ENCODE measurements around the gene SRD5A1.
A peak's percentile ranks its signal among the peaks of the same experiment; 100 is the strongest.

The SRD5A1 gene, protein sequence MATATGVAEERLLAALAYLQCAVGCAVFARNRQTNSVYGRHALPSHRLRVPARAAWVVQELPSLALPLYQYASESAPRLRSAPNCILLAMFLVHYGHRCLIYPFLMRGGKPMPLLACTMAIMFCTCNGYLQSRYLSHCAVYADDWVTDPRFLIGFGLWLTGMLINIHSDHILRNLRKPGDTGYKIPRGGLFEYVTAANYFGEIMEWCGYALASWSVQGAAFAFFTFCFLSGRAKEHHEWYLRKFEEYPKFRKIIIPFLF

DNA sequence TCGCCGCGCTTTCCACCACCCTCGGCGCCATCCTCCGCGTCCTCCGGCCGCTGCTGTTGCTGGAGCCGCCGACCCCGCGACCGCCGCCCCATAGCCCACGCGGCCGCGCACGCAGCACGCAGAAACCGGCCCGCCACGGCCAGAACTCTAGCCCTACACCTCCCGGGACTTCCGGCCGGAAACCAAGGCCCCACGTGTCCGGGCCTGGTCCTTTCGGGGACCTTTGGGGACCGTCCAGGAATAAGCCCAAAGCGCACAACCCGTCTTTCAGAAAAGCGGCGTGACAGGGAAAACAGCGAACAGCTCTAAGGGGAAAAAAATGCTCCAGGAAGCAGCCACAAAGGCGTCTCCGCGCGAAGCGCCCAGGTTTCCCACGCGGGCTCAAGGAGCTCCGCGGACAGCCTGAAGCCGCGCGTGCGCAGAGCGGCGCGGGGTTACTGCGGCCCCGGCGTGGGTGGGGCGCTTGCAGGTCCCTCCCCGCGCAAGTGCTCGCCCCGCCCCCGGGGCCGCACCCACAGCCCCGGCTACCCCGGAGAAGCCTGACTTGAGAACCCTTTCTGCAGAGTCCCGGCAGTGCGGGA is at the start of gene SRD5A1, which contains the start of gene NSUN2:
Gene SRD5A1, plus strand, starts transcription at position 553 of the 581 bp plus-strand sequence. CDS start 137 bp downstream, outside the sequence.
Gene NSUN2, minus strand, starts transcription at position 157 of the 581 bp plus-strand sequence. Its CDS starts 65 bp downstream, at position 92.
- peaks cover 17% of the 10 kb centered on the region for H3K4me1 ChIP-seq (ENCODE audit: control insufficient read depth, insufficient read depth, low read length)
- no peaks in the 10 kb centered on the region for H3K27me3 ChIP-seq (ENCODE audit: control insufficient read depth, insufficient read depth, low read length)
- H3K9ac ChIP-seq (ENCODE audit: low read length): peak within 1 kb of the TSS; percentile 73

DNA sequence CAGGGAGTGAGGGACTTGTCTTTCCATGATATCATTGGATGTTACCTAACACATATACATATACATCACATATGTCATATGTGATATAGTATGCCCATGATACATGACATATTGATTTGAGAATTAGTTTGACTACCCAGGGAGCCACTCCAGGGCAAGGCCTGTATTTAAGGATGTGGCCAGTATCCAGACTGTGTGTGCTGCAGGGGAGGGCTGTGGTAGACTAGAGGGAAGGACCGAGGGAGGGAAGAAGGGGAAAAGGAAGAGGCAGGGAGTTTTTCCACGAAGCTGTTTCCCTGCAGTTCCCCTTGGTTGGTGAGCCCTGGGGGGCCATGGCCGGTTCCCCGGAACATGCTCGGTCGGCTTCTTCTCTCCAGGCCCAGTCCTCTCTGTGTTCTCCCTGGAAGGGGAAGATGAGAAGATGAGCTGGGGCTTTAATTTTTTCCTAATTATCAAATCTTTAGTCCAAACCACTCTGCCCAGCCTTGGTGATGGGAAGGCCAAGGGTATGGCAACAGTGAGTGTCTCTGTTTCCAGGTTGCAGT is 49.1 kb upstream of the SRD5A1 start:
- no peaks in the 10 kb centered on the region for H3K9me3 ChIP-seq (ENCODE audit: control insufficient read depth, low read length)
- H3K4me3 ChIP-seq (ENCODE audit: low read length): no peak overlapping the region
- H3K27me3 ChIP-seq (ENCODE audit: control insufficient read depth, insufficient read depth, low read length): peaks cover 37% of the 10 kb centered on the region
- H3K4me1 ChIP-seq (ENCODE audit: control insufficient read depth, insufficient read depth, low read length): peaks cover 5% of the 10 kb centered on the region
- H3K9ac ChIP-seq (ENCODE audit: low read length): no peak overlapping the region
- H3K36me3 ChIP-seq (ENCODE audit: control insufficient read depth, insufficient read depth, low read length): no peaks in the 10 kb centered on the region

More for the DNA sequence above, at the start of gene SRD5A1, which contains the start of gene NSUN2:
- Histone ChIP-seq H3K4me3 (ENCODE audit: low read length) (peak within 1 kb of the TSS; percentile 39), H3K36me3 (ENCODE audit: control insufficient read depth, insufficient read depth, low read length) (no peaks in the 10 kb centered on the region), H3K9me3 (ENCODE audit: control insufficient read depth, low read length) (no peaks in the 10 kb centered on the region)

DNA sequence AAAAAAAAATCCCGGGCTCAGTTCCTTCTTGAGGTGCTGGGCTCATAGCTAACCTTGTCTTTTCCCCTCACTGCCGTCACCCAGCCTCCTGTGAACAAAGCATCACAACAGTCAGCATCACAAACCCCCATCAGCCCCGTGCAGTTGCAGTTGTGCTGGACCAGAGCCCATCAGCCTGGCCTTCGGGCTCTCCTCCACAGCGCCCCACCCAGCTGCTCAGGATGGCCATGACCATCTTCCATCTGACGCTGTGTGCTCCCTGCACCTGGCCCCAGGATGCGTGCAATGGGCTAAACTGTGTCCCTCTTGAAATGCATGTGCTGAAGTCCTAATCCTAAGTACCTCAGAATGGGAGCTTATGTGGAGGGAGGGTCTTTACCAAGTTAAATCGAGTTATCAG is 48.5 kb upstream of the SRD5A1 start:
- Histone ChIP-seq H3K4me1 (ENCODE audit: control insufficient read depth, insufficient read depth, low read length) (peaks cover 5% of the 10 kb centered on the region), H3K36me3 (ENCODE audit: control insufficient read depth, insufficient read depth, low read length) (no peaks in the 10 kb centered on the region), H3K9me3 (ENCODE audit: control insufficient read depth, low read length) (no peaks in the 10 kb centered on the region), H3K4me3 (ENCODE audit: low read length) (no peak overlapping the region), H3K27me3 (ENCODE audit: control insufficient read depth, insufficient read depth, low read length) (peaks cover 37% of the 10 kb centered on the region), H3K9ac (ENCODE audit: low read length) (no peak overlapping the region)

GRCh38 chr5:6585168-6585567 is 48.1 kb upstream of the SRD5A1 start:
- H3K27me3 ChIP-seq (ENCODE audit: control insufficient read depth, insufficient read depth, low read length): peaks cover 34% of the 10 kb centered on the region
- peaks cover 5% of the 10 kb centered on the region for H3K4me1 ChIP-seq (ENCODE audit: control insufficient read depth, insufficient read depth, low read length)
- no peak overlapping the region for H3K4me3 ChIP-seq (ENCODE audit: low read length)

DNA sequence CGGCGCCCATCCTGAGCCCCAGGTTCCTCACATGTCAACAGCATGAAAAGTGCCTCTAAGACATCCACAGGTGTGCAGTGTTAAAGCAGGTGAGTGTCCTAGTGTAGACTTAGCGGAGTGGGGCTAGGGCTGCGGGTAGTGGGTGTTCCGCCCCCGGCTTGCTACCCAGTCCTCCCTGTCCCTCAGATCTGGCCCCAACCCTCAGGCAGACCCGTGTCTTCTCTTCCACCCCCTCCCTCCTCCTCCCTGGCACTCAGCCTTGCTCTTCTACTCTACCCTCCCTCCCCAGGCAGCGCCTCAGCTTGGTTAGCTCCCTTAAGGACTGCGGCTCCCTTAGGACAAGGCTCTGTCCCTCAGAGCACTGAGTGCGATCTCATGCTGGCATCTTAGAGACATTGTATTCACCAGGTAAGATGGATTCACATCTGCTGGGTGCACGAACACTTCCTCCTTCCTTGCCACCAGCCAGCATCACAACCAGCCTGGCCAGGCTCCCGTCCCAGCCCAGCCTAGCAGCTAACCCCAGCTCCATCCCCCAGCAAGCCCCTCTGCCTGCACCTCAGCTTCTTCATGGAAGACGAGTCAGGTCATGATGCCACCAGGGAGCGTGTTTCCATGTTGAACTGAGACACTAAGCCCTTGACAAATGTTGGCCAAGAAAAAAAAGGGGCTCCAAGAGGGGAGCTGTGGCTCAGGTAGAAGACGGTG is 47.1 kb upstream of the SRD5A1 start:
- Histone ChIP-seq H3K9me3 (ENCODE audit: control insufficient read depth, low read length) (no peaks in the 10 kb centered on the region), H3K4me3 (ENCODE audit: low read length) (no peak overlapping the region), H3K9ac (ENCODE audit: low read length) (no peak overlapping the region), H3K4me1 (ENCODE audit: control insufficient read depth, insufficient read depth, low read length) (peaks cover 5% of the 10 kb centered on the region), H3K36me3 (ENCODE audit: control insufficient read depth, insufficient read depth, low read length) (no peaks in the 10 kb centered on the region), H3K27me3 (ENCODE audit: control insufficient read depth, insufficient read depth, low read length) (peaks cover 33% of the 10 kb centered on the region)

More at GRCh38 chr5:6585168-6585567, 48.1 kb upstream of the SRD5A1 start:
- Histone ChIP-seq H3K36me3 (ENCODE audit: control insufficient read depth, insufficient read depth, low read length) (no peaks in the 10 kb centered on the region), H3K9ac (ENCODE audit: low read length) (no peak overlapping the region), H3K9me3 (ENCODE audit: control insufficient read depth, low read length) (no peaks in the 10 kb centered on the region)

DNA sequence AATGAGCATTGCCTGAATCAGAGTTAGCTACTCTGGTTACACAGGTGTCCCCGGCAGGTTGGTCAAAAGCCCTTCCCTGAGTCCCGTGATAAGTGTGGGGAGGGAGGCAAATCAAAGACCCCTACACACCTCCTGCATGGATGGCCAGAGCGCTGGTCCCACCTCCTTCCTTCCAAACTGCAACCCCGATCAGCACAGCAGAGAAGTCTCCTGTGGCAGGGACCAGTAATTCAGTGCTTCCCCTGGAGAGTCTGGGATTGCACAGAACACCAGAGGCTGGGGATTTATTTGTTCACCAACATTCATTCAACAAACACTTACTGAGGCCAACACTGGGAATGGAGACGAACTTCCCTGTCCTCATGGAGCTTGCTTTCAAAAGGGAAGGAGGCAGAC is 46.6 kb upstream of the SRD5A1 start:
- no peaks in the 10 kb centered on the region for H3K9me3 ChIP-seq (ENCODE audit: control insufficient read depth, low read length)
- H3K36me3 ChIP-seq (ENCODE audit: control insufficient read depth, insufficient read depth, low read length): no peaks in the 10 kb centered on the region
- no peak overlapping the region for H3K9ac ChIP-seq (ENCODE audit: low read length)
- H3K4me1 ChIP-seq (ENCODE audit: control insufficient read depth, insufficient read depth, low read length): peaks cover 5% of the 10 kb centered on the region
- H3K4me3 ChIP-seq (ENCODE audit: low read length): no peak overlapping the region
- H3K27me3 ChIP-seq (ENCODE audit: control insufficient read depth, insufficient read depth, low read length): peaks cover 33% of the 10 kb centered on the region

DNA sequence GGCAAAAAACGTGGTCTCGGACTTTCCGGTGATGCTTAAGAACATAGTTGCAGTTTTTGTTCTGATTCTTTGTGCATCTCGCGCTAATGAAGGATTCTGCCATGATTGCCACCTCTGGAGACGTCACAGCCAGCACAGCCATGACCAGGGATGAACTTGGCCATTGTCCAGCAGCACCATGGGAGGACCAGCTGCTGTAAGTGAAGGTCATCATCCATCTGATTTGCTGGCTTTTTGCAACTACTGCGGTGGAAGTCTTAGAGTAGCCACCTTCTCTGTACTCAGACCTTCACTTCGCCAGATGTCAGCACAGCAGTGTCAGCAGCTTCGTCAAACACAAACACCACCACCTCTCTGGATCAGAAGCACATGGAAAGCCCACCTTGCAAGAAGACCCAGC is 46.1 kb upstream of the SRD5A1 start:
- no peaks in the 10 kb centered on the region for H3K9me3 ChIP-seq (ENCODE audit: control insufficient read depth, low read length)
- peaks cover 5% of the 10 kb centered on the region for H3K4me1 ChIP-seq (ENCODE audit: control insufficient read depth, insufficient read depth, low read length)
- H3K4me3 ChIP-seq (ENCODE audit: low read length): no peak overlapping the region
- no peak overlapping the region for H3K9ac ChIP-seq (ENCODE audit: low read length)
- H3K27me3 ChIP-seq (ENCODE audit: control insufficient read depth, insufficient read depth, low read length): peaks cover 29% of the 10 kb centered on the region
- H3K36me3 ChIP-seq (ENCODE audit: control insufficient read depth, insufficient read depth, low read length): no peaks in the 10 kb centered on the region

DNA sequence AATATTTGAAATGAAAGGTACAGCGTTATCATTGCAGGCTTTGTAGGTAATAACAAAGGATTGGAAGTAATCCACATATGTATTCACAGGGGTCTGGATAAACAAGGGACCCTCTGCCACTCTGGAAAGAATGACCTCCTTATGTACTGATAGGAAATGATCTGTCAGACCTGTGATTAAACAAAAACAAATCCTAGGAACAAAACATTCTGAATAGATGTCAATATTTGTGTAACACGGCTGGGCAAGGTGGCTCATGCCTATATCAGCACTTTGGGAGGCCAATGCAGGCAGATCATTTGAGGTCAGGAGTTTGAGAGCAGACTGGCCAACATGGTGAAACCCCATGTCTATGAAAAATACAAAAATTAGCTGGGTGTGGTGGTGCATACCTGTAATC is 42.7 kb upstream of the SRD5A1 start:
- Histone ChIP-seq H3K36me3 (ENCODE audit: control insufficient read depth, insufficient read depth, low read length) (no peaks in the 10 kb centered on the region), H3K27me3 (ENCODE audit: control insufficient read depth, insufficient read depth, low read length) (no peaks in the 10 kb centered on the region), H3K4me3 (ENCODE audit: low read length) (no peak overlapping the region), H3K9me3 (ENCODE audit: control insufficient read depth, low read length) (no peaks in the 10 kb centered on the region), H3K4me1 (ENCODE audit: control insufficient read depth, insufficient read depth, low read length) (no peaks in the 10 kb centered on the region), H3K9ac (ENCODE audit: low read length) (no peak overlapping the region)

- Histone ChIP-seq H3K9ac (ENCODE audit: low read length) (no peak overlapping the region), H3K27me3 (ENCODE audit: control insufficient read depth, insufficient read depth, low read length) (no peaks in the 10 kb centered on the region), H3K4me1 (ENCODE audit: control insufficient read depth, insufficient read depth, low read length) (no peaks in the 10 kb centered on the region), H3K9me3 (ENCODE audit: control insufficient read depth, low read length) (no peaks in the 10 kb centered on the region), H3K36me3 (ENCODE audit: control insufficient read depth, insufficient read depth, low read length) (no peaks in the 10 kb centered on the region), H3K4me3 (ENCODE audit: low read length) (no peak overlapping the region)
Observed at GRCh38 chr5:6591671-6592288, 41.5 kb upstream of the SRD5A1 start.

- no peaks in the 10 kb centered on the region for H3K9me3 ChIP-seq (ENCODE audit: control insufficient read depth, low read length)
- H3K4me1 ChIP-seq (ENCODE audit: control insufficient read depth, insufficient read depth, low read length): no peaks in the 10 kb centered on the region
- H3K36me3 ChIP-seq (ENCODE audit: control insufficient read depth, insufficient read depth, low read length): no peaks in the 10 kb centered on the region
- H3K4me3 ChIP-seq (ENCODE audit: low read length): no peak overlapping the region
- H3K9ac ChIP-seq (ENCODE audit: low read length): no peak overlapping the region
- H3K27me3 ChIP-seq (ENCODE audit: control insufficient read depth, insufficient read depth, low read length): no peaks in the 10 kb centered on the region
Observed at GRCh38 chr5:6592601-6593000, 40.6 kb upstream of the SRD5A1 start.

DNA sequence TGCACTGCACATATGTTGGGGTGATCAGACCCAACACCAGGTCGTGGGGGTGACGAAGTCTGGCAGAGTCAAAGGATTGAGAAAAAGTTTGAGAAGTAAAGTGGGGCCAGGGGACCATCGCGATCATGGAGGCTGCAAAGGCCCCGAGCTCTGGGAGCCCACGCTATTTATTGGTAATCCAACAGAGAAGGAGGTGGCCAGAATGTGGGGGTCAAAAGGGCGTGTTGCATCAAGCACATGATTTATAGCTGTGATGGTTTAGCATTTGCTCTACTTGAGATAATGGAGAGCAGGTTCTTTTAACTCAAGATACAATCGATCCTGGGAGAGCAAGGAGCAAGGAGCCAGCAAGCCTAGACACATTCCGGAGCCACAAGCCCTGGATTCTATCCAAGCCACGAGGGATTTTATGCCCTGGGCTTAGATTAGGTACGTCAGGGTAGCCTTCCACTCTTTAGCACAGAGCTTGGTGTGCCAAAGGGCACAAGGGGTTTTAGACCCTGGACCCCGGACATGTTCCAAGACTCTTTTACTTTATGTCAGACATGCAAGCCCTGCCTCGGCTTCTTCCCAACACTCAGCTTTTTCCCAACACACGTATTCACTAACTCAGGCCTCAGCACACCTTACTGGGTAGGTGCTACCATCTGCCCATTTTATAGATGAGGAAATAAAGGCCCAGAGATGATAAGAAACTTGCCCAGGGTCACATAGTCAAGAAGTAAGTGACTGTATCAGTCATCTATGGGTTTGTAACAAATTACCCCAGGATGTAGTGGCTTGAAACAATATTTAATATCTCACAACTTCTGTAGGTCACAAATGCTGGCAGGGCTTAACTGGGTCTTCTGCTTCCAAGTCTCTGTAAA is 39.9 kb upstream of the SRD5A1 start:
- Histone ChIP-seq H3K4me3 (ENCODE audit: low read length) (no peak overlapping the region), H3K36me3 (ENCODE audit: control insufficient read depth, insufficient read depth, low read length) (no peaks in the 10 kb centered on the region), H3K9ac (ENCODE audit: low read length) (no peak overlapping the region), H3K9me3 (ENCODE audit: control insufficient read depth, low read length) (no peaks in the 10 kb centered on the region), H3K27me3 (ENCODE audit: control insufficient read depth, insufficient read depth, low read length) (no peaks in the 10 kb centered on the region), H3K4me1 (ENCODE audit: control insufficient read depth, insufficient read depth, low read length) (no peaks in the 10 kb centered on the region)

Data from mucosa of stomach (tissue), 1 donor.